DND-41 (cell line): ENCODE results near the gene CBY1.

Experiments
- ATAC-seq: fragments of 200-7000 bp; cut with Tn5 transposase; 3 replicates; pipeline ENCODE4 v1.9.1; 2021; ENCODE audit warnings: low read depth; ENCODE audit not compliant: insufficient read depth
- DNase-seq: peaks from one replicate; pipeline ENCODE4 v3.0.0-alpha.2; 2020
- H2AFZ ChIP-seq: 2 replicates; pipeline ENCODE4 v1.6.0; 2012; ENCODE audit warnings: low read depth, low read length
- H3K27ac ChIP-seq: 2 replicates; pipeline ENCODE4 v1.5.1; 2012; ENCODE audit warnings: low read length, inconsistent platforms
- H3K27me3 ChIP-seq: fragments of 200-600 bp; sonication (generic); 2 replicates; pipeline ENCODE4 v1.6.0; 2012; ENCODE audit warnings: low read length, mild to moderate bottlenecking, inconsistent platforms; ENCODE audit not compliant: insufficient read depth, poor library complexity
- H3K36me3 ChIP-seq: 2 replicates; pipeline ENCODE4 v1.5.1; 2012; ENCODE audit warnings: low read length, inconsistent platforms; ENCODE audit not compliant: insufficient read depth
- H3K4me1 ChIP-seq: 2 replicates; pipeline ENCODE4 v1.5.1; 2012; ENCODE audit warnings: mild to moderate bottlenecking, low read length; ENCODE audit not compliant: insufficient read depth
- H3K4me2 ChIP-seq: 2 replicates; pipeline ENCODE4 v1.6.0; 2012; ENCODE audit warnings: mild to moderate bottlenecking, moderate library complexity, low read length, inconsistent platforms; ENCODE audit not compliant: insufficient read depth
- H3K4me3 ChIP-seq, 2 experiments: fragments of 200-600 bp in 1 of 2; shearing (Covaris generic) in 1 of 2; 2 replicates each; pipeline ENCODE4 v1.5.1; 2012 to 2016; ENCODE audit warnings: inconsistent platforms in 2 of 2, low read length in 2 of 2, mild to moderate bottlenecking in 2 of 2, low read depth in 1 of 2, moderate library complexity in 1 of 2
- H3K79me2 ChIP-seq: 2 replicates; pipeline ENCODE4 v1.6.0; 2012; ENCODE audit warnings: low read length, inconsistent platforms; ENCODE audit not compliant: insufficient read depth
- H3K9ac ChIP-seq: 2 replicates; pipeline ENCODE4 v1.6.0; 2012; ENCODE audit warnings: low read depth, mild to moderate bottlenecking, inconsistent platforms, low read length, moderate library complexity
- H3K9me3 ChIP-seq: 2 replicates; pipeline ENCODE4 v1.5.1; 2012; ENCODE audit warnings: low read length, moderate library complexity, mild to moderate bottlenecking, inconsistent platforms; ENCODE audit not compliant: insufficient read depth, severe bottlenecking
- H4K20me1 ChIP-seq: 2 replicates; pipeline ENCODE4 v1.6.0; 2012; ENCODE audit warnings: low read length; ENCODE audit not compliant: insufficient read depth
- EZH2 ChIP-seq: IDR thresholded peaks from 3 replicates; pipeline ENCODE4 v1.6.1; 2012; ENCODE audit warnings: borderline replicate concordance, low read depth, mild to moderate bottlenecking, moderate library complexity, low read length, inconsistent platforms; ENCODE audit not compliant: severe bottlenecking
- TF ChIP-seq, protein P1 (sequence below): IDR thresholded peaks from 2 replicates; pipeline ENCODE4 v1.5.1; 2012; ENCODE audit warnings: borderline replicate concordance, low read length, moderate library complexity, mild to moderate bottlenecking; ENCODE audit not compliant: poor library complexity, severe bottlenecking; ENCODE audit errors: extremely low read depth

CBY1 gene

DNA sequence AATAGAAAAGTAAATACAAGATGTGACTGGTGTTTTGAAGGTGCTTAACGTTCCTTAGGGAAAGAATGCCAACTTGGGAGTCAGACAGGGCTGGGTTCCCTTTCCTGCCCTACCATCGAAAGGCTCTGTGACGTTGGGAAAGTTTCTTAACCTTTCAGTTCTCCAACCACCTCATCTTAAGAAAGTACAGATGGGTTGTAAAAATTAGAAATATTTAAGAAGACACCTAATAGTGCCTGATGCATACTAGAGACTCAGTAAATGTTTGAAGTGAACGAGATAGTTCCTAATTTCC, 50.4 kb downstream of the CBY1 start:
- Histone ChIP-seq H4K20me1 (peaks cover 47% of the 10 kb centered on the region), H3K4me2 (peak overlapping the region; percentile 76), H3K4me3 (peak overlapping the region; percentile 67 to 69), H3K9me3 (no peaks in the 10 kb centered on the region), H3K27me3 (no peaks in the 10 kb centered on the region), H3K79me2 (peaks cover 61% of the 10 kb centered on the region), H3K27ac (peak overlapping the region; percentile 80), H3K4me1 (peaks cover 39% of the 10 kb centered on the region), H3K36me3 (peaks cover 42% of the 10 kb centered on the region), H3K9ac (peak overlapping the region; percentile 84), H2AFZ (no peak overlapping the region)
- TF ChIP-seq, protein P1, sequence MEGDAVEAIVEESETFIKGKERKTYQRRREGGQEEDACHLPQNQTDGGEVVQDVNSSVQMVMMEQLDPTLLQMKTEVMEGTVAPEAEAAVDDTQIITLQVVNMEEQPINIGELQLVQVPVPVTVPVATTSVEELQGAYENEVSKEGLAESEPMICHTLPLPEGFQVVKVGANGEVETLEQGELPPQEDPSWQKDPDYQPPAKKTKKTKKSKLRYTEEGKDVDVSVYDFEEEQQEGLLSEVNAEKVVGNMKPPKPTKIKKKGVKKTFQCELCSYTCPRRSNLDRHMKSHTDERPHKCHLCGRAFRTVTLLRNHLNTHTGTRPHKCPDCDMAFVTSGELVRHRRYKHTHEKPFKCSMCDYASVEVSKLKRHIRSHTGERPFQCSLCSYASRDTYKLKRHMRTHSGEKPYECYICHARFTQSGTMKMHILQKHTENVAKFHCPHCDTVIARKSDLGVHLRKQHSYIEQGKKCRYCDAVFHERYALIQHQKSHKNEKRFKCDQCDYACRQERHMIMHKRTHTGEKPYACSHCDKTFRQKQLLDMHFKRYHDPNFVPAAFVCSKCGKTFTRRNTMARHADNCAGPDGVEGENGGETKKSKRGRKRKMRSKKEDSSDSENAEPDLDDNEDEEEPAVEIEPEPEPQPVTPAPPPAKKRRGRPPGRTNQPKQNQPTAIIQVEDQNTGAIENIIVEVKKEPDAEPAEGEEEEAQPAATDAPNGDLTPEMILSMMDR, result no peak
- TF ChIP-seq EZH2, result no peak
- no peak for DNase-seq
- ATAC-seq, result no peak

DNA sequence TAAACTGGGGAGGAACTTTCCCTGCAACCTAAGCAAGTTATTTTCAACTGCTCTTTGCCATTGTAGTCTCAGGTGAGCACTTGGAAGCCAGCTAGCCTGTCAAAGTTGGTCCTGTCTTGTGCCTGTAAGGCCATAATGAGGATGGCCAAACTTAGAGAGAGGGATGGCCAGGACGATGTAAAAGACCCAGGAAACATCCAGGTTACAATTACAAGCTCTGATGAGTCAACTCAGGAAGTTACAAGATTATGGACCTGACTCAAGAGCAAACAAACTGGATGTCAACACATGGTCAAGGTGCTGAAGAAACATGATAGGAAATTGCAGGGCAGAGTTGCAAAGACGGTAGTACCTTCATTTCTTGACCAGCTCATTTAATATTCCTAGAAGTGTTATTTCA, 50.9 kb downstream of the CBY1 start:
- peaks cover 37% of the 10 kb centered on the region for H3K4me1 ChIP-seq
- no peak overlapping the region for H2AFZ ChIP-seq
- no peak for TF ChIP-seq EZH2
- TF ChIP-seq, protein P1, result no peak
- H3K79me2 ChIP-seq, result peaks cover 66% of the 10 kb centered on the region
- peak overlapping the region; percentile 76 for H3K4me2 ChIP-seq
- no peaks in the 10 kb centered on the region for H3K9me3 ChIP-seq
- no peak for DNase-seq
- H3K9ac ChIP-seq, result peak overlapping the region; percentile 84
- peaks cover 47% of the 10 kb centered on the region for H3K36me3 ChIP-seq
- no peak for ATAC-seq
- H3K27ac ChIP-seq, result peak overlapping the region; percentile 80
- H4K20me1 ChIP-seq, result peaks cover 51% of the 10 kb centered on the region
- H3K4me3 ChIP-seq, result peak overlapping the region; percentile 67 to 69
- no peaks in the 10 kb centered on the region for H3K27me3 ChIP-seq

DNA sequence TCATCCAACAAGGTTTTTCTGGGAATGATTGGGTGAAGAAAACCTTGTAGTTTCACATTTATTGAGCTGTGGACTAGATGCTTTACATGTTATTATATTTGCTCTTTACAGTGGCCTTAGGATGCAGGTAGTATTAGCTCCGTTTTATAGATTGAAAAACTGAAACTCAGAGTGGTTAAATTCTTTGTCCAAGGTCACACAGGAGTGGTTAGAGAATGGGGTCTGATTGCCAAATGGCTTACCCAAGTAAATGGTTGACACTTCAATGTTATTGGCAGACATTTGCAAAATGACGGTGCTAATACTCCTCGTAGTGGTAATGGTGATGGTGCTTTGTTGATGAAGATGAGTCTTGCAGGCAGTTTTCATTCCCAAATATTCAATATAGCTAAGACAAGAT, 51.5 kb downstream of the CBY1 start:
- peaks cover 58% of the 10 kb centered on the region for H4K20me1 ChIP-seq
- peak overlapping the region in 1 of 2 experiments; percentile 69; a peak in 2 of 4 replicates for H3K4me3 ChIP-seq
- H3K9ac ChIP-seq, result peak overlapping the region; percentile 84; the same call in 1 of the 2 replicates

More for the DNA sequence above, 51.5 kb downstream of the CBY1 start:
- H3K36me3 ChIP-seq, result peaks cover 53% of the 10 kb centered on the region
- ATAC-seq (no peak), DNase-seq (no peak)
- H3K79me2 ChIP-seq, result peaks cover 72% of the 10 kb centered on the region
- H3K9me3 ChIP-seq, result no peaks in the 10 kb centered on the region
- H3K4me2 ChIP-seq, result peak overlapping the region; percentile 76
- peaks cover 43% of the 10 kb centered on the region for H3K4me1 ChIP-seq
- no peaks in the 10 kb centered on the region for H3K27me3 ChIP-seq
- H3K27ac ChIP-seq, result peak overlapping the region; percentile 29; the same call in 1 of the 2 replicates
- no peak overlapping the region for H2AFZ ChIP-seq
- TF ChIP-seq, protein P1, result no peak
- TF ChIP-seq EZH2, result no peak
